NK-92 (cell line): ENCODE measurements around the gene DNAJC11.

Experiments used
- DNase-seq: peaks from one replicate; lab custom pipeline; 2025; ENCODE audit not compliant: unreplicated experiment; lab: John Stamatoyannopoulos, UW

Gene DNAJC11

GRCh38 chr1:6627031-6627430 is 74.6 kb downstream of the DNAJC11 start:
- no peak for DNase-seq

GRCh38 chr1:6625584-6626149 is 75.9 kb downstream of the DNAJC11 start:
- no peak for DNase-seq

GRCh38 chr1:6624710-6625583 is 76.7 kb downstream of the DNAJC11 start, which contains the start of gene THAP3:
THAP3 (plus strand) TSS chr1:6624868; CDS start chr1:6625219, 351 bp downstream.
- peak; percentile 26 for DNase-seq

- no peak for DNase-seq
Observed at GRCh38 chr1:6623269-6623965, 78.2 kb downstream of the DNAJC11 start.

GRCh38 chr1:6622396-6623152 is 79.0 kb downstream of the DNAJC11 start:
- no peak for DNase-seq

- DNase-seq: no peak
Observed at GRCh38 chr1:6621429-6622391, 79.9 kb downstream of the DNAJC11 start.

- no peak for DNase-seq
Observed at GRCh38 chr1:6619045-6619444, 82.6 kb downstream of the DNAJC11 start.

- DNase-seq: no peak
Observed at GRCh38 chr1:6614929-6615785, 86.5 kb downstream of the DNAJC11 start.

- no peak for DNase-seq
Observed at GRCh38 chr1:6614019-6614928, 87.3 kb downstream of the DNAJC11 start.

- peak; percentile 94 for DNase-seq
Observed at GRCh38 chr1:6613361-6614018, 88.1 kb downstream of the DNAJC11 start, which contains the start of gene PHF13. PHF13 (plus strand) TSS chr1:6613731; CDS start chr1:6614067, 336 bp downstream.

- DNase-seq: no peak
Observed at GRCh38 chr1:6612641-6613360, 88.8 kb downstream of the DNAJC11 start.

- no peak for DNase-seq
Observed at GRCh38 chr1:6603915-6604558, 97.6 kb downstream of the DNAJC11 start.

GRCh38 chr1:6603238-6603914 is 98.2 kb downstream of the DNAJC11 start:
- DNase-seq: no peak

GRCh38 chr1:6602669-6603237 is 98.9 kb downstream of the DNAJC11 start, which contains the start of gene KLHL21:
KLHL21 (minus strand) TSS chr1:6602869; CDS start chr1:6602817, 52 bp downstream.
- DNase-seq: no peak
